ENCODE results near the gene LHFPL3. TPM values are rescaled to one million over a fixed set of nuclear protein-coding genes. Genes with fewer than 3 reads are reported as not detected.
"Not testable (repeated sequence)": the region's sequence is repeated elsewhere in the genome, so short reads cannot be mapped to it uniquely, and the experiment has no call there.

The LHFPL3 gene
- total and polyA plus RNA-seq, 2 experiments from 2014 or later = not detected

- Histone ChIP-seq H3K4me3 (no peak overlapping the region), H3K4me2 (ENCODE audit: unreplicated experiment) (no peak overlapping the region), H3K9ac (no peak overlapping the region), H3K9me3 (ENCODE audit: low read depth) (no peaks in the 10 kb centered on the region), H2AFZ (no peak overlapping the region), H4K20me1 (ENCODE audit: insufficient read depth) (no peaks in the 10 kb centered on the region), H3K79me2 (ENCODE audit: insufficient read depth) (no peaks in the 10 kb centered on the region), H3K4me1 (ENCODE audit: insufficient read depth) (no peaks in the 10 kb centered on the region), H3K27ac (no peak overlapping the region), H3K27me3 (replicated peaks; ENCODE audit: insufficient read depth) (peaks cover 40% of the 10 kb centered on the region; the same call in 1 of the 2 replicates), H3F3A (ENCODE audit: insufficient read depth) (no peaks in the 10 kb centered on the region), H3K36me3 (ENCODE audit: low read depth) (no peaks in the 10 kb centered on the region), H3K9me2 (ENCODE audit: insufficient read depth) (no peaks in the 10 kb centered on the region)
- WGBS, 2 experiments (ENCODE audit: low coverage in 1 of 2, low lambda C conversion rate in 2 of 2, missing lambda C conversion rate in 2 of 2) = 53 to 60% methylated on average over 2 of the region's 2 CpGs
- no peak for DNase-seq
- in situ Hi-C loops (cut with MboI) = no loop called here
- no peak for TF ChIP-seq EZH2phosphoT487 (IDR thresholded peaks at IDR 0.05; ENCODE audit: insufficient read depth, low read depth)
- TF ChIP-seq EZH2 (IDR thresholded peaks at IDR 0.05; ENCODE audit: insufficient read depth, poor library complexity, severe bottlenecking) = no peak
Measured at GRCh38 chr7:104914421-104914820, 586.0 kb downstream of the LHFPL3 start.

GRCh38 chr7:104921596-104921995, 593.2 kb downstream of the LHFPL3 start:
- Histone ChIP-seq H3K27me3 (replicated peaks; ENCODE audit: insufficient read depth) (0 out of 2 replicates have a peak, but pooled peaks cover 11% of the 10 kb centered on the region), H3K27ac (no peak overlapping the region), H3K9me3 (ENCODE audit: low read depth) (no peaks in the 10 kb centered on the region), H3K4me2 (ENCODE audit: unreplicated experiment) (no peak overlapping the region), H3K9ac (no peak overlapping the region), H3K36me3 (ENCODE audit: low read depth) (no peaks in the 10 kb centered on the region), H3F3A (ENCODE audit: insufficient read depth) (peaks cover 11% of the 10 kb centered on the region; the same call in 1 of the 2 replicates), H3K9me2 (ENCODE audit: insufficient read depth) (no peaks in the 10 kb centered on the region), H4K20me1 (ENCODE audit: insufficient read depth) (no peaks in the 10 kb centered on the region), H2AFZ (no peak overlapping the region), H3K4me1 (ENCODE audit: insufficient read depth) (peaks cover 6% of the 10 kb centered on the region), H3K4me3 (no peak overlapping the region), H3K79me2 (ENCODE audit: insufficient read depth) (no peaks in the 10 kb centered on the region)
- TF ChIP-seq EZH2 (IDR thresholded peaks at IDR 0.05; ENCODE audit: insufficient read depth, poor library complexity, severe bottlenecking) = no peak
- TF ChIP-seq EZH2phosphoT487 (IDR thresholded peaks at IDR 0.05; ENCODE audit: insufficient read depth, low read depth) = no peak
- in situ Hi-C loops (cut with MboI) = no loop called here
- DNase-seq = peak; percentile 8
- WGBS, 2 experiments (ENCODE audit: low coverage in 1 of 2, low lambda C conversion rate in 2 of 2, missing lambda C conversion rate in 2 of 2) = 94 to 95% methylated on average over 2 of the region's 2 CpGs

- no peak overlapping the region for H3K27ac ChIP-seq
- 49 to 55% methylated on average over 5 of the region's 5 CpGs for WGBS, 2 experiments (ENCODE audit: low coverage in 1 of 2, low lambda C conversion rate in 2 of 2, missing lambda C conversion rate in 2 of 2)
- peaks cover 11% of the 10 kb centered on the region; the same call in 1 of the 2 replicates for H3F3A ChIP-seq (ENCODE audit: insufficient read depth)
- peak; percentile 26 for DNase-seq
- peaks cover 6% of the 10 kb centered on the region for H3K4me1 ChIP-seq (ENCODE audit: insufficient read depth)
- no peak overlapping the region for H3K4me3 ChIP-seq
- no peaks in the 10 kb centered on the region for H3K79me2 ChIP-seq (ENCODE audit: insufficient read depth)
- no peak overlapping the region for H3K4me2 ChIP-seq (ENCODE audit: unreplicated experiment)
- H3K9ac ChIP-seq = no peak overlapping the region
- H3K9me2 ChIP-seq (ENCODE audit: insufficient read depth) = no peaks in the 10 kb centered on the region
- 0 out of 2 replicates have a peak, but pooled peaks cover 8% of the 10 kb centered on the region for H3K27me3 ChIP-seq (replicated peaks; ENCODE audit: insufficient read depth)
- TF ChIP-seq EZH2phosphoT487 (IDR thresholded peaks at IDR 0.05; ENCODE audit: insufficient read depth, low read depth) = no peak
- TF ChIP-seq EZH2 (IDR thresholded peaks at IDR 0.05; ENCODE audit: insufficient read depth, poor library complexity, severe bottlenecking) = no peak
- no peak overlapping the region for H2AFZ ChIP-seq
- H3K9me3 ChIP-seq (ENCODE audit: low read depth) = no peaks in the 10 kb centered on the region
- no peaks in the 10 kb centered on the region for H4K20me1 ChIP-seq (ENCODE audit: insufficient read depth)
- in situ Hi-C loops (cut with MboI) = no loop called here
- H3K36me3 ChIP-seq (ENCODE audit: low read depth) = no peaks in the 10 kb centered on the region
Measured at GRCh38 chr7:104922182-104923009, 594.0 kb downstream of the LHFPL3 start.

DNA sequence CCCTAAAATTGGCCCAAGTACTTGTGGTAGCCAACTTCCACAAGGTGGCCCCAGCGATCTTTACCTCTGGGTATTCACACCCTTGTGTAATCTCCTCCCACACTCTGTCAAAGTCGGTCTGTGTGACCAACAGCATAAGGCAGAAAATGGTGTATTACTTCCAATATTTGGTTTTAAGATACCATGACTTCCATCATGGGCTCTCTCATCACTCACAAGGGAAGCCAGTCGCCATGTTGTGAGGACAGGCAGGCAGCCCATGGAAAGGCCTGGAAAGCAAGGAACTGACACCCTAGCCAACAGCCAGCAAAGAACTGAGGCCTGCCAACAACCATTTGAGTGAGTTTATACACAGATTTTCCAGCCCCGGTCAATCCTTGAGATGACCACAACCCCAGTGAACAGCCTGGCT, 594.6 kb downstream of the LHFPL3 start:
- no peaks in the 10 kb centered on the region for H4K20me1 ChIP-seq (ENCODE audit: insufficient read depth)
- H3F3A ChIP-seq (ENCODE audit: insufficient read depth) = peaks cover 11% of the 10 kb centered on the region; the same call in 1 of the 2 replicates
- H3K36me3 ChIP-seq (ENCODE audit: low read depth) = no peaks in the 10 kb centered on the region
- DNase-seq = peak; percentile 92
- in situ Hi-C loops (cut with MboI) = no loop called here
- no peaks in the 10 kb centered on the region for H3K79me2 ChIP-seq (ENCODE audit: insufficient read depth)
- no peak overlapping the region for H3K27ac ChIP-seq
- H3K4me1 ChIP-seq (ENCODE audit: insufficient read depth) = peaks cover 6% of the 10 kb centered on the region
- no peak overlapping the region for H3K9ac ChIP-seq
- peak overlapping the region; percentile 68 for H2AFZ ChIP-seq
- H3K27me3 ChIP-seq (replicated peaks; ENCODE audit: insufficient read depth) = 0 out of 2 replicates have a peak, but pooled peaks cover 2% of the 10 kb centered on the region
- no peaks in the 10 kb centered on the region for H3K9me3 ChIP-seq (ENCODE audit: low read depth)
- peak overlapping the region; percentile 9 for H3K4me2 ChIP-seq (ENCODE audit: unreplicated experiment)
- WGBS, 2 experiments (ENCODE audit: low coverage in 1 of 2, low lambda C conversion rate in 2 of 2, missing lambda C conversion rate in 2 of 2) = 14% methylated on average over 4 of the region's 4 CpGs
- TF ChIP-seq EZH2 (IDR thresholded peaks at IDR 0.05; ENCODE audit: insufficient read depth, poor library complexity, severe bottlenecking) = no peak
- TF ChIP-seq EZH2phosphoT487 (IDR thresholded peaks at IDR 0.05; ENCODE audit: insufficient read depth, low read depth) = no peak
- no peak overlapping the region for H3K4me3 ChIP-seq
- H3K9me2 ChIP-seq (ENCODE audit: insufficient read depth) = no peaks in the 10 kb centered on the region

- peaks cover 11% of the 10 kb centered on the region; the same call in 1 of the 2 replicates for H3F3A ChIP-seq (ENCODE audit: insufficient read depth)
- H3K4me3 ChIP-seq; H2AFZ ChIP-seq; H3K9ac ChIP-seq; H3K9me2 ChIP-seq (ENCODE audit: insufficient read depth); DNase-seq; H4K20me1 ChIP-seq (ENCODE audit: insufficient read depth); H3K27me3 ChIP-seq (replicated peaks; ENCODE audit: insufficient read depth); H3K9me3 ChIP-seq (ENCODE audit: low read depth); H3K36me3 ChIP-seq (ENCODE audit: low read depth); H3K4me2 ChIP-seq (ENCODE audit: unreplicated experiment); H3K4me1 ChIP-seq (ENCODE audit: insufficient read depth); in situ Hi-C loops (cut with MboI); H3K27ac ChIP-seq; H3K79me2 ChIP-seq (ENCODE audit: insufficient read depth): not testable (repeated sequence)
- WGBS, 2 experiments (ENCODE audit: low coverage in 1 of 2, low lambda C conversion rate in 2 of 2, missing lambda C conversion rate in 2 of 2) = 96 to 99% methylated on average over 5 of the region's 5 CpGs
Measured at GRCh38 chr7:104926189-104926588, 597.8 kb downstream of the LHFPL3 start.

All from GM23248 (cell line).